K562 (cell line): ENCODE results near the gene COASY. TPM values are rescaled to one million over a fixed set of nuclear protein-coding genes. Genes with fewer than 3 reads are reported as not detected.

Experiments
- DIDO1 ChIP-seq: fragments of 450-650 bp; IDR thresholded peaks from 2 replicates; pipeline ENCODE4 v1.6.1; 2016; ENCODE audit warnings: low read depth, missing biosample characterization, missing genetic modification characterization
- HOXB6 ChIP-seq: fragments of 250-450 bp; sonication (Bioruptor Pico); IDR thresholded peaks from 2 replicates; pipeline ENCODE4 v1.5.1; 2022; ENCODE audit warnings: mild to moderate bottlenecking, borderline replicate concordance
- LCOR ChIP-seq: sonication (generic); formaldehyde crosslinking; IDR thresholded peaks from 2 replicates; pipeline ENCODE4 v1.8.0; 2022; ENCODE audit warnings: mild to moderate bottlenecking, missing genetic modification reagents
- MCM3 ChIP-seq: fragments of 450-650 bp; IDR thresholded peaks from 2 replicates; pipeline ENCODE4 v1.6.1; 2016
- MED1 ChIP-seq: sonication (generic); formaldehyde crosslinking; IDR thresholded peaks from 2 replicates; pipeline ENCODE4 v1.8.1; 2023; ENCODE audit warnings: missing genetic modification reagents, borderline replicate concordance
- MEF2A ChIP-seq: IDR thresholded peaks from 2 replicates; pipeline ENCODE4 v1.6.1; 2011; ENCODE audit warnings: low read depth, mild to moderate bottlenecking, low read length, moderate library complexity; ENCODE audit not compliant: control insufficient read depth
- MTA3 ChIP-seq: fragments of 450-650 bp; formaldehyde crosslinking; IDR thresholded peaks from 2 replicates; pipeline ENCODE4 v1.6.1; 2017; ENCODE audit warnings: mild to moderate bottlenecking, borderline replicate concordance
- NFE2 ChIP-seq: IDR thresholded peaks from 2 replicates; pipeline ENCODE4 v1.6.1; 2014; ENCODE audit warnings: antibody characterized with exemption, low read depth
- NR2C2 ChIP-seq, 2 experiments: fragments of 200-800 bp in 1 of 2; sonication (Bioruptor generic) in 1 of 2; sonication (generic) in 1 of 2; formaldehyde crosslinking in 1 of 2; IDR thresholded peaks; 2 replicates each; pipeline versions ENCODE4 v1.6.1 to v1.8.0; 2016 to 2022; ENCODE audit warnings: mild to moderate bottlenecking in 1 of 2, missing compliant biosample characterization in 1 of 2, missing genetic modification characterization in 1 of 2, missing genetic modification reagents in 1 of 2
- RFX1 ChIP-seq: fragments of 450-650 bp; IDR thresholded peaks from 2 replicates; pipeline ENCODE4 v1.6.1; 2016; ENCODE audit warnings: mild to moderate bottlenecking, moderate library complexity
- SMARCB1 ChIP-seq: IDR thresholded peaks from 2 replicates; pipeline ENCODE4 v1.6.1; 2011; ENCODE audit warnings: improper control_type of control experiment, low read depth; ENCODE audit not compliant: insufficient read length
- SUPT5H ChIP-seq: fragments of 450-650 bp; IDR thresholded peaks from 2 replicates; pipeline ENCODE4 v1.6.1; 2016
- TBL1XR1 ChIP-seq, 2 experiments: IDR thresholded peaks; 2 replicates each; pipeline ENCODE4 v1.6.1; 2012; ENCODE audit warnings: improper control_type of control experiment in 2 of 2, low read length in 2 of 2, mild to moderate bottlenecking in 1 of 2
- ZNF232 ChIP-seq: sonication (generic); formaldehyde crosslinking; IDR thresholded peaks from 2 replicates; pipeline ENCODE4 v1.8.0; 2022; ENCODE audit warnings: mild to moderate bottlenecking, missing genetic modification reagents
- ZNF644 ChIP-seq: fragments of 200-800 bp; sonication (Bioruptor generic); IDR thresholded peaks from 2 replicates; pipeline ENCODE4 v1.6.1; 2016; ENCODE audit warnings: low read depth, missing genetic modification characterization, missing compliant biosample characterization
- polyA plus RNA-seq, 8 experiments: library from polyadenylated mRNA; depleted of rRNA in 4 of 8; stranded (reverse) in 5 of 8; unstranded in 3 of 8; fragments of >200 nt; fragmentation: Nextera tagmentation in 2 of 8; fragmentation: Illumina TruSeq in 1 of 8; extraction: Ambion mirVana in 2 of 8; extraction: Trizol in 1 of 8; gene quantifications; 2 replicates each; pipeline versions ENCODE4 v1.2.1 to v1.2.3, GENCODE V29; 2011 to 2014; ENCODE audit warnings: inconsistent platforms in 1 of 8, missing spikeins in 1 of 8
- total RNA-seq, 7 experiments: library from RNA; depleted of rRNA in 6 of 7; stranded (reverse); fragments of >200 nt in 6 of 7; fragmentation: Illumina TruSeq in 2 of 7; extraction: Trizol in 2 of 7; gene quantifications; 2 replicates each; pipeline versions ENCODE4 v1.2.1 to v1.2.3, GENCODE V29; 2011 to 2021; ENCODE audit warnings: low replicate concordance in 1 of 7
- TF ChIP-seq, protein P1 (sequence below): fragments of 450-650 bp; IDR thresholded peaks from 2 replicates; pipeline ENCODE4 v1.6.1; 2017; ENCODE audit warnings: antibody characterized with exemption, mild to moderate bottlenecking
- TF ChIP-seq, protein P2 (sequence below): conservative IDR thresholded peaks from 2 replicates; pipeline ENCODE4 v1.6.1; 2011; ENCODE audit warnings: low read depth, mild to moderate bottlenecking, low read length; ENCODE audit not compliant: control insufficient read depth
- TF ChIP-seq, protein P3 (sequence below): fragments of 450-650 bp; IDR thresholded peaks from 2 replicates; pipeline ENCODE4 v1.6.1; 2016; ENCODE audit warnings: antibody characterized with exemption
- TF ChIP-seq, protein P4 (sequence below): fragments of 450-650 bp; IDR thresholded peaks from 2 replicates; pipeline ENCODE4 v1.6.1; 2016; ENCODE audit warnings: borderline replicate concordance

Gene COASY
- total and polyA plus RNA-seq, 9 of the 15 experiments (the other 6 are each of a cell fraction or from before 2014, with no cell fraction given) = 25.4 to 175 (median 62.3) TPM

DNA sequence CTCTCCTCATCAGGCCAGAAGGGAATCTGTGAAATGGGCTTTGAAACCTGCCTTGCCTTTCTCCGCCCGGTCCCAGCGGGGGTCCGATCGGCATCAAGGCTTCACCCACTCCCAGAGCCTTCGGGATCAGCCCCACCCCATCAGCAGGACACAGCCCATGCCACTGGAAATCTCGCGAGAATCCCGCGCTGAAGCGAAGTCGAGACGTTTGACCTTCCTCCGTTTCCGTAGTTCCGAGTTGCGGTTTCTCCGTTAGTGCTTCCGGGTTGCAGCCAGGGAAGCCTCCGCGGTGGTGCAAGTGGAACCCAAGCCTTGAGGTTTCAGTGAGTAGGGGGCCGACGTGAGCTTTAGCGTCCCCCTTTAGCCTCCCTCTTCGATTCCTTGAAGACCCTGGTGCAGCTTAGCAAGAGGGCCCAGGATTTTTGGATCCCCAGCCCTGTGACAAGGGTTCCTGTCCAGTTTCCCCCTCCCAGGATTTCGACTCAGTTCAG is at the start of gene COASY (continued):
- TF ChIP-seq, protein P1, sequence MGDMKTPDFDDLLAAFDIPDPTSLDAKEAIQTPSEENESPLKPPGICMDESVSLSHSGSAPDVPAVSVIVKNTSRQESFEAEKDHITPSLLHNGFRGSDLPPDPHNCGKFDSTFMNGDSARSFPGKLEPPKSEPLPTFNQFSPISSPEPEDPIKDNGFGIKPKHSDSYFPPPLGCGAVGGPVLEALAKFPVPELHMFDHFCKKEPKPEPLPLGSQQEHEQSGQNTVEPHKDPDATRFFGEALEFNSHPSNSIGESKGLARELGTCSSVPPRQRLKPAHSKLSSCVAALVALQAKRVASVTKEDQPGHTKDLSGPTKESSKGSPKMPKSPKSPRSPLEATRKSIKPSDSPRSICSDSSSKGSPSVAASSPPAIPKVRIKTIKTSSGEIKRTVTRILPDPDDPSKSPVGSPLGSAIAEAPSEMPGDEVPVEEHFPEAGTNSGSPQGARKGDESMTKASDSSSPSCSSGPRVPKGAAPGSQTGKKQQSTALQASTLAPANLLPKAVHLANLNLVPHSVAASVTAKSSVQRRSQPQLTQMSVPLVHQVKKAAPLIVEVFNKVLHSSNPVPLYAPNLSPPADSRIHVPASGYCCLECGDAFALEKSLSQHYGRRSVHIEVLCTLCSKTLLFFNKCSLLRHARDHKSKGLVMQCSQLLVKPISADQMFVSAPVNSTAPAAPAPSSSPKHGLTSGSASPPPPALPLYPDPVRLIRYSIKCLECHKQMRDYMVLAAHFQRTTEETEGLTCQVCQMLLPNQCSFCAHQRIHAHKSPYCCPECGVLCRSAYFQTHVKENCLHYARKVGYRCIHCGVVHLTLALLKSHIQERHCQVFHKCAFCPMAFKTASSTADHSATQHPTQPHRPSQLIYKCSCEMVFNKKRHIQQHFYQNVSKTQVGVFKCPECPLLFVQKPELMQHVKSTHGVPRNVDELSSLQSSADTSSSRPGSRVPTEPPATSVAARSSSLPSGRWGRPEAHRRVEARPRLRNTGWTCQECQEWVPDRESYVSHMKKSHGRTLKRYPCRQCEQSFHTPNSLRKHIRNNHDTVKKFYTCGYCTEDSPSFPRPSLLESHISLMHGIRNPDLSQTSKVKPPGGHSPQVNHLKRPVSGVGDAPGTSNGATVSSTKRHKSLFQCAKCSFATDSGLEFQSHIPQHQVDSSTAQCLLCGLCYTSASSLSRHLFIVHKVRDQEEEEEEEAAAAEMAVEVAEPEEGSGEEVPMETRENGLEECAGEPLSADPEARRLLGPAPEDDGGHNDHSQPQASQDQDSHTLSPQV = peak; percentile 13; the same call in 1 of the 2 replicates
- TF ChIP-seq MEF2A (0 out of 2 replicates have a peak, but pooled peaks have one; percentile 10), HOXB6 (CRISPR knock-in tag) (no peak), TBL1XR1 (IDR thresholded peaks at IDR 0.05; ENCODE audit: low read length in 2 of 2) (peak in 1 of 2 experiments; percentile 51; a peak in 2 of 4 replicates), MED1 (CRISPR knock-in tag) (no peak), SUPT5H (peak; percentile 74), DIDO1 (peak; percentile 79), ZNF644 (tag) (0 out of 2 replicates have a peak, but pooled peaks have one; percentile 68), LCOR (0 out of 2 replicates have a peak, but pooled peaks have one; percentile 9), MTA3 (peak; percentile 99), SMARCB1 (no peak), NFE2 (no peak), ZNF232 (no peak), MCM3 (no peak), NR2C2 (CRISPR knock-in tag; IDR thresholded peaks at IDR 0.05) (peak; percentile 98), NR2C2 (tag; IDR thresholded peaks at IDR 0.05) (peak; percentile 100), RFX1 (no peak)
- TF ChIP-seq, protein P2, sequence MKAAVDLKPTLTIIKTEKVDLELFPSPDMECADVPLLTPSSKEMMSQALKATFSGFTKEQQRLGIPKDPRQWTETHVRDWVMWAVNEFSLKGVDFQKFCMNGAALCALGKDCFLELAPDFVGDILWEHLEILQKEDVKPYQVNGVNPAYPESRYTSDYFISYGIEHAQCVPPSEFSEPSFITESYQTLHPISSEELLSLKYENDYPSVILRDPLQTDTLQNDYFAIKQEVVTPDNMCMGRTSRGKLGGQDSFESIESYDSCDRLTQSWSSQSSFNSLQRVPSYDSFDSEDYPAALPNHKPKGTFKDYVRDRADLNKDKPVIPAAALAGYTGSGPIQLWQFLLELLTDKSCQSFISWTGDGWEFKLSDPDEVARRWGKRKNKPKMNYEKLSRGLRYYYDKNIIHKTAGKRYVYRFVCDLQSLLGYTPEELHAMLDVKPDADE = peak; percentile 12; the same call in 1 of the 2 replicates
- TF ChIP-seq, protein P3, sequence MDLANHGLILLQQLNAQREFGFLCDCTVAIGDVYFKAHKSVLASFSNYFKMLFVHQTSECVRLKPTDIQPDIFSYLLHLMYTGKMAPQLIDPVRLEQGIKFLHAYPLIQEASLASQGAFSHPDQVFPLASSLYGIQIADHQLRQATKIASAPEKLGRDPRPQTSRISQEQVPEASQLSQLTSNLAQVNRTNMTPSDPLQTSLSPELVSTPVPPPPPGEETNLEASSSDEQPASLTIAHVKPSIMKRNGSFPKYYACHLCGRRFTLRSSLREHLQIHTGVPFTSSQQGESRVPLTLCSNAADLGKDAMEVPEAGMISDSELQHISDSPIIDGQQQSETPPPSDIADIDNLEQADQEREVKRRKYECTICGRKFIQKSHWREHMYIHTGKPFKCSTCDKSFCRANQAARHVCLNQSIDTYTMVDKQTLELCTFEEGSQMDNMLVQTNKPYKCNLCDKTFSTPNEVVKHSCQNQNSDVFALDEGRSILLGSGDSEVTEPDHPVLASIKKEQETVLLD = no peak
- TF ChIP-seq, protein P4, sequence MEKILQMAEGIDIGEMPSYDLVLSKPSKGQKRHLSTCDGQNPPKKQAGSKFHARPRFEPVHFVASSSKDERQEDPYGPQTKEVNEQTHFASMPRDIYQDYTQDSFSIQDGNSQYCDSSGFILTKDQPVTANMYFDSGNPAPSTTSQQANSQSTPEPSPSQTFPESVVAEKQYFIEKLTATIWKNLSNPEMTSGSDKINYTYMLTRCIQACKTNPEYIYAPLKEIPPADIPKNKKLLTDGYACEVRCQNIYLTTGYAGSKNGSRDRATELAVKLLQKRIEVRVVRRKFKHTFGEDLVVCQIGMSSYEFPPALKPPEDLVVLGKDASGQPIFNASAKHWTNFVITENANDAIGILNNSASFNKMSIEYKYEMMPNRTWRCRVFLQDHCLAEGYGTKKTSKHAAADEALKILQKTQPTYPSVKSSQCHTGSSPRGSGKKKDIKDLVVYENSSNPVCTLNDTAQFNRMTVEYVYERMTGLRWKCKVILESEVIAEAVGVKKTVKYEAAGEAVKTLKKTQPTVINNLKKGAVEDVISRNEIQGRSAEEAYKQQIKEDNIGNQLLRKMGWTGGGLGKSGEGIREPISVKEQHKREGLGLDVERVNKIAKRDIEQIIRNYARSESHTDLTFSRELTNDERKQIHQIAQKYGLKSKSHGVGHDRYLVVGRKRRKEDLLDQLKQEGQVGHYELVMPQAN = peak; percentile 85; the same call in 1 of the 2 replicates
